Measurements from ENCODE around the gene NFIB. TPM values are rescaled to one million over a fixed set of nuclear protein-coding genes. Genes with fewer than 3 reads are reported as not detected.
A peak's percentile ranks its signal among the peaks of the same experiment; 100 is the strongest.

Gene NFIB
- total and polyA plus RNA-seq, 2 of the 8 experiments (the other 6 are each of a cell fraction or from before 2014, with no cell fraction given), result 2.6 to 13.1 TPM

- POLR2A ChIA-PET (ENCODE audit: partially characterized antibody), result no interaction called here
- no peak overlapping the region for H2AK5ac ChIP-seq (ENCODE audit: low read depth, low read length)
- H3K56ac ChIP-seq (replicated peaks; ENCODE audit: insufficient read length, low read depth, low read length), result no peak overlapping the region
- H3K79me2 ChIP-seq (ENCODE audit: control insufficient read depth in 1 of 2, insufficient read depth in 2 of 2, low read length in 2 of 2), result no peaks in the 10 kb centered on the region
- no peak overlapping the region for H2BK20ac ChIP-seq (ENCODE audit: low read length)
- H2AFZ ChIP-seq (ENCODE audit: low read length), result no peak overlapping the region
- no peak overlapping the region for H2BK12ac ChIP-seq (ENCODE audit: low read depth, low read length)
- no peaks in the 10 kb centered on the region for H3K79me1 ChIP-seq (ENCODE audit: low read depth, low read length)
- H4K20me1 ChIP-seq (replicated peaks in 1 of 2; ENCODE audit: control insufficient read depth in 1 of 2, insufficient read depth in 2 of 2, low read length in 2 of 2), result no peaks in the 10 kb centered on the region
- no peak overlapping the region for H4K5ac ChIP-seq (ENCODE audit: insufficient read length, low read depth, low read length)
- H3K9me3 ChIP-seq (ENCODE audit: insufficient read depth in 2 of 2, low read depth in 1 of 2, low read length in 1 of 2), result no peaks in the 10 kb centered on the region; a peak in 1 of 4 replicates
- no peak for DNase-seq (ENCODE audit: low read depth in 1 of 2, low spot score in 2 of 2)
- no peak overlapping the region for H2BK5ac ChIP-seq (ENCODE audit: low read depth, low read length)
- peaks cover 1 to 40% (median 28%) of the 10 kb centered on the region in 4 experiments for H3K27me3 ChIP-seq (replicated peaks in 1 of 4; ENCODE audit: control insufficient read depth in 3 of 4, extremely low read depth in 1 of 4, insufficient read depth in 3 of 4, low read length in 3 of 4)
- H3K4ac ChIP-seq (replicated peaks; ENCODE audit: insufficient read length, low read depth, low read length), result no peak overlapping the region
- H3K4me1 ChIP-seq (replicated peaks in 1 of 4; ENCODE audit: control insufficient read depth in 3 of 4, insufficient read depth in 4 of 4, low read length in 3 of 4), result peaks cover 11 to 25% (median 19%) of the 10 kb centered on the region in 4 experiments
- H4K8ac ChIP-seq (ENCODE audit: extremely low read depth, insufficient read depth, low read length), result no peak overlapping the region
- TF ChIP-seq CREB1 (IDR thresholded peaks at IDR 0.05) (no peak), CBX8 (IDR thresholded peaks at IDR 0.05; ENCODE audit: borderline replicate concordance, low read depth, low read length) (no peak), RNF2 (IDR thresholded peaks at IDR 0.05; ENCODE audit: borderline replicate concordance, low read depth, low read length, missing control alignments, poor library complexity, severe bottlenecking) (no peak), PHF8 (conservative IDR thresholded peaks at IDR 0.05; ENCODE audit: low read depth, low read length) (no peak), SIN3A (conservative IDR thresholded peaks at IDR 0.05 in 1 of 2, IDR thresholded peaks at IDR 0.05 in 1 of 2; ENCODE audit: low read depth in 1 of 2, low read length in 2 of 2) (no peak), EZH2 (IDR thresholded peaks at IDR 0.05; ENCODE audit: low read depth, low read length, severe bottlenecking) (no peak)
- no peak overlapping the region for H3K14ac ChIP-seq (ENCODE audit: insufficient read length)
- H3K18ac ChIP-seq (ENCODE audit: extremely low read depth, low read length), result no peak overlapping the region
- no peak overlapping the region for H3K27ac ChIP-seq (ENCODE audit: low read depth, low read length)
- no peak overlapping the region for H4K91ac ChIP-seq (replicated peaks; ENCODE audit: insufficient read length, low read length)
- no peak overlapping the region for H3K23ac ChIP-seq (ENCODE audit: insufficient read length)
- no peak overlapping the region for H2BK120ac ChIP-seq (replicated peaks; ENCODE audit: low read depth, low read length)
- CTCF ChIA-PET (ENCODE audit: partially characterized antibody), result interaction anchor here (2.4 kb wide), 1 partner anchor 10 kb away, joined by 9 read pairs; no protein-coding TSS in a partner anchor
- no peak for FAIRE-seq
- H3K4me2 ChIP-seq (ENCODE audit: insufficient read depth in 1 of 2, low read depth in 2 of 2, low read length in 2 of 2), result peak overlapping the region; percentile 93 to 95; a peak in 2 of 4 replicates
- WGBS, 2 experiments (ENCODE audit: extremely low coverage in 1 of 2, insufficient coverage in 1 of 2, insufficient read length in 1 of 2, insufficient replicate concordance in 2 of 2, low coverage in 1 of 2, low lambda C conversion rate in 2 of 2, missing lambda C conversion rate in 1 of 2), result 29% methylated on average over 4 of the region's 5 CpGs; no CpG with 5 or more reads in 1 of the 2 experiments
- H3K4me3 ChIP-seq (ENCODE audit: extremely low read depth in 1 of 4, insufficient read depth in 2 of 4, low read depth in 3 of 4, low read length in 4 of 4), result peak overlapping the region in 1 of 4 experiments; percentile 67; a peak in 4 of 8 replicates
- no peaks in the 10 kb centered on the region for H3K36me3 ChIP-seq (ENCODE audit: control insufficient read depth in 2 of 4, insufficient read depth in 4 of 4, low read length in 3 of 4)
- no peak overlapping the region for H3K9ac ChIP-seq (replicated peaks in 1 of 4; ENCODE audit: extremely low read depth in 1 of 4, low read depth in 3 of 4, low read length in 3 of 4)
- H3K23me2 ChIP-seq (ENCODE audit: low read depth, low read length), result peaks cover 29% of the 10 kb centered on the region
- no peak overlapping the region for H2BK15ac ChIP-seq (ENCODE audit: low read length)
Observed at GRCh38 chr9:14343261-14344031, 29.5 kb upstream of the NFIB start.
